SK-N-SH (cell line): ENCODE results near the gene CCDC27. TPM values are rescaled to one million over a fixed set of nuclear protein-coding genes. Genes with fewer than 3 reads are reported as not detected.

Source experiments
- CTCF ChIA-PET: fragments of 300-600, 350-600 bp; formaldehyde crosslinking; extraction: SDS; loops from one replicate; lab custom pipeline; 2021; lab: Yijun Ruan, JAX
- POLR2A ChIA-PET: fragments of 350-600 bp; sonication (Branson Sonifier 250); formaldehyde crosslinking; extraction: SDS; loops from one replicate; lab custom pipeline; 2020; ENCODE audit warnings: antibody characterized with exemption, inconsistent platforms; lab: Yijun Ruan, JAX
- DNase-seq: peaks from one replicate; pipeline ENCODE4 v3.0.0; 2012
- H2AFZ ChIP-seq: fragments of 200-600 bp; sonication (generic); 2 replicates; pipeline ENCODE4 v1.8.1; 2016; ENCODE audit warnings: antibody characterized with exemption, mild to moderate bottlenecking, low read depth
- H3F3A ChIP-seq: fragments of 200-600 bp; sonication (generic); replicated peaks from 2 replicates; pipeline ENCODE3; 2016; ENCODE audit warnings: antibody characterized with exemption, mild to moderate bottlenecking; ENCODE audit not compliant: insufficient read depth
- H3K27ac ChIP-seq, 2 experiments: fragments of 200-500 bp in 1 of 2; fragments of 200-600 bp in 1 of 2; sonication (Bioruptor generic) in 1 of 2; sonication (generic), shearing (Covaris generic) in 1 of 2; 2 replicates each; pipeline versions ENCODE4 v1.5.1 to v1.6.1; 2014 to 2016; ENCODE audit warnings: low read depth in 2 of 2, inconsistent platforms in 1 of 2, low read length in 1 of 2, mild to moderate bottlenecking in 1 of 2, mixed read lengths in 1 of 2
- H3K27me3 ChIP-seq: fragments of 200-600 bp; sonication (generic), shearing (Covaris generic); 2 replicates; pipeline ENCODE4 v1.6.1; 2016; ENCODE audit warnings: mixed run types; ENCODE audit not compliant: insufficient read depth
- H3K36me3 ChIP-seq, 2 experiments: fragments of 200-500 bp in 1 of 2; fragments of 200-600 bp in 1 of 2; sonication (Bioruptor generic) in 1 of 2; sonication (generic) in 1 of 2; replicated peaks in 1 of 2; 2 replicates each; pipeline versions ENCODE3 to v1.5.1; 2014 to 2016; ENCODE audit warnings: low read length in 1 of 2, mild to moderate bottlenecking in 1 of 2; ENCODE audit not compliant: insufficient read depth in 2 of 2, control insufficient read depth in 1 of 2
- H3K4me1 ChIP-seq, 2 experiments: fragments of 200-500 bp in 1 of 2; fragments of 200-600 bp in 1 of 2; sonication (Bioruptor generic) in 1 of 2; sonication (generic), shearing (Covaris generic) in 1 of 2; 2 replicates each; pipeline versions ENCODE4 v1.5.1 to v1.6.1; 2014 to 2016; ENCODE audit warnings: low read depth in 1 of 2, low read length in 1 of 2, mixed run types in 1 of 2; ENCODE audit not compliant: insufficient read depth in 2 of 2, control insufficient read depth in 1 of 2
- H3K4me2 ChIP-seq: fragments of 200-600 bp; sonication (generic), shearing (Covaris generic); 2 replicates; pipeline ENCODE4 v1.6.1; 2017; ENCODE audit warnings: mixed run types
- H3K4me3 ChIP-seq, 2 experiments: fragments of 200-500 bp in 1 of 2; fragments of 200-600 bp in 1 of 2; sonication (Bioruptor generic) in 1 of 2; sonication (generic), shearing (Covaris generic) in 1 of 2; 2 replicates each; pipeline versions ENCODE4 v1.5.1 to v1.8.1; 2014 to 2016; ENCODE audit warnings: low read depth in 2 of 2, inconsistent platforms in 1 of 2, low read length in 1 of 2, mild to moderate bottlenecking in 1 of 2, mixed read lengths in 1 of 2, moderate library complexity in 1 of 2
- H3K79me2 ChIP-seq: fragments of 200-600 bp; sonication (generic); 2 replicates; pipeline ENCODE4 v1.8.1; 2017; ENCODE audit warnings: mild to moderate bottlenecking; ENCODE audit not compliant: insufficient read depth
- H3K9ac ChIP-seq: fragments of 200-600 bp; sonication (generic); 2 replicates; pipeline ENCODE4 v1.6.1; 2017; ENCODE audit warnings: mixed run types
- H3K9me2 ChIP-seq: fragments of 200-600 bp; sonication (generic); 2 replicates; pipeline ENCODE4 v1.6.1; 2017; ENCODE audit warnings: mixed run types
- H3K9me3 ChIP-seq: fragments of 200-600 bp; sonication (generic); 2 replicates; pipeline ENCODE4 v1.6.1; 2017; ENCODE audit warnings: mixed run types, mild to moderate bottlenecking, moderate library complexity
- H4K20me1 ChIP-seq: fragments of 200-600 bp; sonication (generic); 2 replicates; pipeline ENCODE4 v1.6.1; 2017; ENCODE audit warnings: mild to moderate bottlenecking, mixed run types; ENCODE audit not compliant: insufficient read depth
- FOSL2 ChIP-seq: IDR thresholded peaks from 2 replicates; pipeline ENCODE4 v1.4.0; 2012; ENCODE audit warnings: low read depth, mild to moderate bottlenecking, moderate library complexity, borderline replicate concordance
- JUND ChIP-seq: IDR thresholded peaks from 2 replicates; pipeline ENCODE4 v1.4.0; 2012
- MXI1 ChIP-seq: IDR thresholded peaks from 2 replicates; pipeline ENCODE4 v1.6.1; 2012; ENCODE audit warnings: mild to moderate bottlenecking, low read depth, low read length, improper control_type of control experiment
- NFIC ChIP-seq: IDR thresholded peaks from 2 replicates; pipeline ENCODE4 v1.4.0; 2012; ENCODE audit warnings: borderline replicate concordance
- NRF1 ChIP-seq: IDR thresholded peaks from 2 replicates; pipeline ENCODE4 v1.6.1; 2012; ENCODE audit warnings: low read depth, mild to moderate bottlenecking, low read length
- POLR2AphosphoS5 ChIP-seq: IDR thresholded peaks from 2 replicates; pipeline ENCODE4 v1.6.1; 2012; ENCODE audit warnings: low read depth, low read length
- RCOR1 ChIP-seq: fragments of 150-350 bp; IDR thresholded peaks from 2 replicates; pipeline ENCODE4 v1.6.1; 2017; ENCODE audit warnings: antibody characterized with exemption, low read length
- RFX5 ChIP-seq: IDR thresholded peaks from 2 replicates; pipeline ENCODE4 v1.6.1; 2012; ENCODE audit warnings: mild to moderate bottlenecking, improper control_type of control experiment, low read length
- RXRA ChIP-seq: IDR thresholded peaks from 2 replicates; pipeline ENCODE4 v1.4.0; 2012; ENCODE audit warnings: low read depth, mild to moderate bottlenecking, borderline replicate concordance
- TAF1 ChIP-seq: IDR thresholded peaks from 2 replicates; pipeline ENCODE4 v1.6.1; 2012; ENCODE audit warnings: low read depth, mild to moderate bottlenecking, low read length, moderate library complexity, borderline replicate concordance
- TCF12 ChIP-seq: IDR thresholded peaks from 2 replicates; pipeline ENCODE4 v1.4.0; 2012
- TEAD4 ChIP-seq: IDR thresholded peaks from 2 replicates; pipeline ENCODE4 v1.4.0; 2012; ENCODE audit warnings: mild to moderate bottlenecking, borderline replicate concordance; ENCODE audit not compliant: insufficient read depth
- YY1 ChIP-seq: IDR thresholded peaks from 2 replicates; pipeline ENCODE4 v1.4.0; 2012; ENCODE audit warnings: low read depth, mild to moderate bottlenecking
- WGBS: methylation state at CpG from one replicate; pipeline ENCODE4 v1.1.6; 2017; ENCODE audit warnings: low lambda C conversion rate; 5-methylcytosine and 5-hydroxymethylcytosine counted together
- polyA plus RNA-seq, 3 experiments: library from polyadenylated mRNA; depleted of rRNA; stranded (reverse); fragments of >200 nt; gene quantifications; 2 replicates each; pipeline ENCODE4 v1.2.3, GENCODE V29; 2012
- TF ChIP-seq, protein P1 (sequence below): IDR thresholded peaks from 2 replicates; pipeline ENCODE4 v1.4.0; 2012; ENCODE audit warnings: low read depth, borderline replicate concordance
- TF ChIP-seq, protein P2 (sequence below): IDR thresholded peaks from 2 replicates; pipeline ENCODE4; 2012
- TF ChIP-seq, protein P3 (sequence below): IDR thresholded peaks from 2 replicates; pipeline ENCODE4 v1.6.1; 2012; ENCODE audit warnings: mild to moderate bottlenecking, low read depth, low read length, moderate library complexity
- TF ChIP-seq, protein P4 (sequence below): fragments of 150-350 bp; IDR thresholded peaks from 2 replicates; pipeline ENCODE4 v1.6.1; 2016; ENCODE audit warnings: mild to moderate bottlenecking, low read depth, low read length

The CCDC27 gene
- polyA plus RNA-seq, 1 of the 3 experiments (the other 2 are of a cell fraction): not detected

GRCh38 chr1:3763351-3764125 lies 11.3 kb downstream of the CCDC27 start:
- Histone ChIP-seq H3K36me3 (no peaks in the 10 kb centered on the region), H3K9me3 (no peaks in the 10 kb centered on the region), H3K27me3 (no peaks in the 10 kb centered on the region), H3K9me2 (no peaks in the 10 kb centered on the region), H3K4me1 (no peaks in the 10 kb centered on the region), H2AFZ (no peak overlapping the region), H3K79me2 (no peaks in the 10 kb centered on the region), H3F3A (no peaks in the 10 kb centered on the region), H3K9ac (no peak overlapping the region), H4K20me1 (no peaks in the 10 kb centered on the region), H3K27ac (no peak overlapping the region), H3K4me2 (no peak overlapping the region), H3K4me3 (no peak overlapping the region)
- no peak for DNase-seq
- 71% methylated on average over 13 of the region's 31 CpGs for WGBS
- POLR2A ChIA-PET: no interaction called here
- CTCF ChIA-PET: interaction anchor here (1.1 to 1.6 kb wide), 2 partner anchors 11 to 310 kb away, joined by 3 read pairs; no protein-coding TSS in a partner anchor
- TF ChIP-seq JUND (no peak), FOSL2 (no peak), NFIC (no peak), TAF1 (no peak), YY1 (no peak), RCOR1 (no peak), TEAD4 (no peak), MXI1 (no peak), NRF1 (no peak), TCF12 (no peak), RFX5 (no peak), RXRA (no peak), POLR2AphosphoS5 (no peak)
- TF ChIP-seq, protein P1, sequence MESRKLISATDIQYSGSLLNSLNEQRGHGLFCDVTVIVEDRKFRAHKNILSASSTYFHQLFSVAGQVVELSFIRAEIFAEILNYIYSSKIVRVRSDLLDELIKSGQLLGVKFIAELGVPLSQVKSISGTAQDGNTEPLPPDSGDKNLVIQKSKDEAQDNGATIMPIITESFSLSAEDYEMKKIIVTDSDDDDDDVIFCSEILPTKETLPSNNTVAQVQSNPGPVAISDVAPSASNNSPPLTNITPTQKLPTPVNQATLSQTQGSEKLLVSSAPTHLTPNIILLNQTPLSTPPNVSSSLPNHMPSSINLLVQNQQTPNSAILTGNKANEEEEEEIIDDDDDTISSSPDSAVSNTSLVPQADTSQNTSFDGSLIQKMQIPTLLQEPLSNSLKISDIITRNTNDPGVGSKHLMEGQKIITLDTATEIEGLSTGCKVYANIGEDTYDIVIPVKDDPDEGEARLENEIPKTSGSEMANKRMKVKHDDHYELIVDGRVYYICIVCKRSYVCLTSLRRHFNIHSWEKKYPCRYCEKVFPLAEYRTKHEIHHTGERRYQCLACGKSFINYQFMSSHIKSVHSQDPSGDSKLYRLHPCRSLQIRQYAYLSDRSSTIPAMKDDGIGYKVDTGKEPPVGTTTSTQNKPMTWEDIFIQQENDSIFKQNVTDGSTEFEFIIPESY: no peak
- TF ChIP-seq, protein P2, sequence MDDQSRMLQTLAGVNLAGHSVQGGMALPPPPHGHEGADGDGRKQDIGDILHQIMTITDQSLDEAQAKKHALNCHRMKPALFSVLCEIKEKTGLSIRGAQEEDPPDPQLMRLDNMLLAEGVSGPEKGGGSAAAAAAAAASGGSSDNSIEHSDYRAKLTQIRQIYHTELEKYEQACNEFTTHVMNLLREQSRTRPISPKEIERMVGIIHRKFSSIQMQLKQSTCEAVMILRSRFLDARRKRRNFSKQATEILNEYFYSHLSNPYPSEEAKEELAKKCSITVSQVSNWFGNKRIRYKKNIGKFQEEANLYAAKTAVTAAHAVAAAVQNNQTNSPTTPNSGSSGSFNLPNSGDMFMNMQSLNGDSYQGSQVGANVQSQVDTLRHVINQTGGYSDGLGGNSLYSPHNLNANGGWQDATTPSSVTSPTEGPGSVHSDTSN: no peak
- TF ChIP-seq, protein P3, sequence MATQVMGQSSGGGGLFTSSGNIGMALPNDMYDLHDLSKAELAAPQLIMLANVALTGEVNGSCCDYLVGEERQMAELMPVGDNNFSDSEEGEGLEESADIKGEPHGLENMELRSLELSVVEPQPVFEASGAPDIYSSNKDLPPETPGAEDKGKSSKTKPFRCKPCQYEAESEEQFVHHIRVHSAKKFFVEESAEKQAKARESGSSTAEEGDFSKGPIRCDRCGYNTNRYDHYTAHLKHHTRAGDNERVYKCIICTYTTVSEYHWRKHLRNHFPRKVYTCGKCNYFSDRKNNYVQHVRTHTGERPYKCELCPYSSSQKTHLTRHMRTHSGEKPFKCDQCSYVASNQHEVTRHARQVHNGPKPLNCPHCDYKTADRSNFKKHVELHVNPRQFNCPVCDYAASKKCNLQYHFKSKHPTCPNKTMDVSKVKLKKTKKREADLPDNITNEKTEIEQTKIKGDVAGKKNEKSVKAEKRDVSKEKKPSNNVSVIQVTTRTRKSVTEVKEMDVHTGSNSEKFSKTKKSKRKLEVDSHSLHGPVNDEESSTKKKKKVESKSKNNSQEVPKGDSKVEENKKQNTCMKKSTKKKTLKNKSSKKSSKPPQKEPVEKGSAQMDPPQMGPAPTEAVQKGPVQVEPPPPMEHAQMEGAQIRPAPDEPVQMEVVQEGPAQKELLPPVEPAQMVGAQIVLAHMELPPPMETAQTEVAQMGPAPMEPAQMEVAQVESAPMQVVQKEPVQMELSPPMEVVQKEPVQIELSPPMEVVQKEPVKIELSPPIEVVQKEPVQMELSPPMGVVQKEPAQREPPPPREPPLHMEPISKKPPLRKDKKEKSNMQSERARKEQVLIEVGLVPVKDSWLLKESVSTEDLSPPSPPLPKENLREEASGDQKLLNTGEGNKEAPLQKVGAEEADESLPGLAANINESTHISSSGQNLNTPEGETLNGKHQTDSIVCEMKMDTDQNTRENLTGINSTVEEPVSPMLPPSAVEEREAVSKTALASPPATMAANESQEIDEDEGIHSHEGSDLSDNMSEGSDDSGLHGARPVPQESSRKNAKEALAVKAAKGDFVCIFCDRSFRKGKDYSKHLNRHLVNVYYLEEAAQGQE: no peak
- TF ChIP-seq, protein P4, sequence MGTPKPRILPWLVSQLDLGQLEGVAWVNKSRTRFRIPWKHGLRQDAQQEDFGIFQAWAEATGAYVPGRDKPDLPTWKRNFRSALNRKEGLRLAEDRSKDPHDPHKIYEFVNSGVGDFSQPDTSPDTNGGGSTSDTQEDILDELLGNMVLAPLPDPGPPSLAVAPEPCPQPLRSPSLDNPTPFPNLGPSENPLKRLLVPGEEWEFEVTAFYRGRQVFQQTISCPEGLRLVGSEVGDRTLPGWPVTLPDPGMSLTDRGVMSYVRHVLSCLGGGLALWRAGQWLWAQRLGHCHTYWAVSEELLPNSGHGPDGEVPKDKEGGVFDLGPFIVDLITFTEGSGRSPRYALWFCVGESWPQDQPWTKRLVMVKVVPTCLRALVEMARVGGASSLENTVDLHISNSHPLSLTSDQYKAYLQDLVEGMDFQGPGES: no peak
